Stimulated activated CD4-positive, alpha-beta T cell treated with anti-CD3 and anti-CD28 coated beads, Interleukin-1b, Interleukin-23, amount 100 ng/mL, for 24 hours (primary cell): ENCODE data around the gene LRFN3.
"Not testable (repeated sequence)": the region's sequence is repeated elsewhere in the genome, so short reads cannot be mapped to it uniquely, and the experiment has no call there.

Experiments
- DNase-seq, 4 experiments: peaks; one replicate each; pipeline ENCODE4 v3.0.0-alpha.2; 2020; ENCODE audit warnings: low read depth in 4 of 4, low spot score in 1 of 4

The LRFN3 gene

GRCh38 chr19:35905178-35905727, 30.9 kb upstream of the LRFN3 start:
- no peak for DNase-seq

- DNase-seq: no peak
These were observed 28.8 kb upstream of the LRFN3 start for GRCh38 chr19:35907377-35907745.

GRCh38 chr19:35908010-35908441, 28.1 kb upstream of the LRFN3 start, which contains the start of gene TYROBP:
TYROBP (minus strand) TSS chr19:35908295; CDS start chr19:35908228, 67 bp downstream.
- no peak for DNase-seq

GRCh38 chr19:35908973-35909683, 27.0 kb upstream of the LRFN3 start:
- DNase-seq: no peak

- DNase-seq: no peak
These were observed 26.5 kb upstream of the LRFN3 start for GRCh38 chr19:35909684-35910035.

GRCh38 chr19:35910355-35910754, 25.8 kb upstream of the LRFN3 start:
- not testable (repeated sequence) for DNase-seq

- DNase-seq: no peak
These were observed 25.0 kb upstream of the LRFN3 start for GRCh38 chr19:35911173-35911572.

GRCh38 chr19:35911790-35912189, 24.4 kb upstream of the LRFN3 start:
- no peak for DNase-seq

- no peak for DNase-seq
These were observed 22.6 kb upstream of the LRFN3 start for GRCh38 chr19:35913589-35913988.

GRCh38 chr19:35915443-35915842, 20.7 kb upstream of the LRFN3 start:
- no peak for DNase-seq

GRCh38 chr19:35919306-35919705, 16.9 kb upstream of the LRFN3 start:
- no peak for DNase-seq

- DNase-seq: no peak
These were observed 15.2 kb upstream of the LRFN3 start for GRCh38 chr19:35921012-35921411.

- no peak for DNase-seq
These were observed 10.7 kb upstream of the LRFN3 start for GRCh38 chr19:35925501-35925900.

GRCh38 chr19:35928507-35928906, 7.7 kb upstream of the LRFN3 start:
- DNase-seq: no peak

- DNase-seq: no peak
These were observed 6.3 kb upstream of the LRFN3 start for GRCh38 chr19:35929876-35930275.

- DNase-seq: peak; percentile 89 to 99 (median 96)
These were observed 4.9 kb upstream of the LRFN3 start for GRCh38 chr19:35931161-35931873.

- DNase-seq: no peak
These were observed 4.3 kb upstream of the LRFN3 start for GRCh38 chr19:35931874-35932202.

GRCh38 chr19:35932291-35932936, 3.8 kb upstream of the LRFN3 start:
- DNase-seq: no peak

GRCh38 chr19:35936738-35937268, 629 bp downstream of the LRFN3 start:
- no peak for DNase-seq

- DNase-seq: no peak
These were observed 1.4 kb downstream of the LRFN3 start for GRCh38 chr19:35937345-35938281.
